ENCODE data around the gene TCF20.

The TCF20 gene

GRCh38 chr22:42256220-42256619 lies 14.2 kb downstream of the TCF20 start:
- no peak for DNase-seq

GRCh38 chr22:42249831-42250230 lies 20.6 kb downstream of the TCF20 start:
- DNase-seq = no peak

DNA sequence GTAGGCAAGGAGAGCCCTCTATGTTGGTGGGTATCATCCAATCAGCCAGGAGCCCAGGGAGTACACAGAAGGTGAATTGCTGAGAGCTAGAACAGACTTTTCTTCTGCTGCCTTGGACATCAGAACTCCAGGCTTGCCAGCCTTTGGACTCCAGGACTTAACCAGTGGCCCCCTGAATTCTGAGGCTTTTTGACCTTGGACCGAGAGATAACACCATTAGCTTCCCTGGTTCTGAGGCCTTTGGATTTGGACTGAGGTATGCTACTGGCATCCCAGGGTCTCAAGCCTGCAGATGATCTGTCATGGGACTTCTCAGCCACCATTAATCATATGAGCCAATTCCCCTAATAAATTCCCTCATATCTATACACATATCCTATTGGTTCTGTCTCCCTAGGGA lies 21.5 kb downstream of the TCF20 start:
- DNase-seq = no peak

DNA sequence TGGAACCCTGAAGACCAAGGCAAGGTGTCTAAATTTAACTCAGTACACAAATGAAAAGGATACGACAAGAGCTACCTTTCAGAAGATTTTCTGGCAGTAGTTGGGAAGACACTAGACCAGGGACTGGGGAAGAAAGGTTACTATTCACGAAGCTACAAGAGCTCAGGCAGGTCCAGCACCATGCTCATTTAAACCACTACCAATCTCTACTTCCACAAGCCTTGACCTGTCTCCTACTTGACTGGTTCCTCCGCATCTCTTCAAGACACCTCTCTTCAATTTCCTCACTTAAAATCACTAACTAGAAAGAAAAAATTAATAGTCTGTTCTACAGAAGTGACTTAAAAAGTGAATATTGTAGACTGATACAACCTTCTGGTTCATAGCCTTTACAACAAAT lies 22.9 kb downstream of the TCF20 start:
- DNase-seq = no peak

DNA sequence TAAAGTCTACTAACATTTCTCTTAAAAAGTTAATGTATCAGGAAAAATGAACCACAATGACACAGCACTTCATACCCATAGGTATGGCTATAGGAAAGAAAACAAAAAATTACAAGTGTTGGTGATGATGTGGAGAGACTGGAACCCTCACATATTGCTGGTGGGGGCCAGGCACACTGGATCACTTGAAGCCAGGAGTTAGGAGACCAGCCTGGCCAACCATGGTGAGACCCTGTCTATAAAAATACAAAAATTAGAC lies 26.7 kb downstream of the TCF20 start:
- no peak for DNase-seq

DNA sequence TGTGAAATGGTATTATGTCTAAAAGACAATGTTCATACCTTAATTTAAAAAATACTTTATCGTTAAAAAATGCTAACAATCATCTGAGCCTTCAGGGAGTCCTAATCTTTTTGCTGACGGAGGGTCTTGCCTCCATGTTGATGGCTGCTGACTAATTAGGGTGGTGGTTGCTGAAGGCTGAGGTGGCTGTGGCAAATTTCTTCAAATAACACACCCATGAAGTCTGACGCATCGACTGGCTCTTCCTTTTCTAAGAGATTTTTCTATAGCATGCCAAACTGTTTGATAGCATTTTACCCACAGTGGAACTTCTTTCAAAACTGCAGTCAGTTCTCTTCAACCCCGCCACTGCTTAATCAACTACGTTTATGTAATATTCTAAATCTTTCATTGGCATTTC lies 33.6 kb downstream of the TCF20 start:
- no peak for DNase-seq

DNA sequence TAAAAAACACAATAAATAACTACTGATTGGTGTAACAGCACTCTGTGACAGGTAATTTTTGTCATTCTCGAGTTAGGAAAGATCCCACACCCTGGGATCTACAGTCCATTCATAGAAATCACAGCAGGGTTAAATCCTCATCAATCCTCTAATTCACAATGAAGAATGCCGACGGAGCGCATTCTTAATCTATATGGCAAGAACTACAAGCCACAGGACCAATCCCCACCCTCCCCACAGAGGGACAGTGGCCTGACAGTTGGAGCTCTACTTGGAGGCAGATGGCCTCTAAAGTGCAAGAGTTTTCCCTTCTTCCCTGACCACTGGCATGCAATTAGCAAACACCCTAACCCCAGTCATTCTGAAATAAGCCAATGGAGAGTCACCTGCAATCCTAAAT lies 34.2 kb downstream of the TCF20 start:
- no peak for DNase-seq

GRCh38 chr22:42233879-42234278 lies 36.6 kb downstream of the TCF20 start:
- no peak for DNase-seq

- no peak for DNase-seq
These were observed 38.5 kb downstream of the TCF20 start for GRCh38 chr22:42231929-42232328.

- DNase-seq = no peak
These were observed 40.9 kb downstream of the TCF20 start for GRCh38 chr22:42229455-42230149.

GRCh38 chr22:42228483-42228882 lies 42.0 kb downstream of the TCF20 start:
- DNase-seq = no peak

- DNase-seq = no peak
These were observed 43.0 kb downstream of the TCF20 start for GRCh38 chr22:42227435-42227834.

GRCh38 chr22:42225841-42226240 lies 44.6 kb downstream of the TCF20 start:
- DNase-seq = no peak

DNA sequence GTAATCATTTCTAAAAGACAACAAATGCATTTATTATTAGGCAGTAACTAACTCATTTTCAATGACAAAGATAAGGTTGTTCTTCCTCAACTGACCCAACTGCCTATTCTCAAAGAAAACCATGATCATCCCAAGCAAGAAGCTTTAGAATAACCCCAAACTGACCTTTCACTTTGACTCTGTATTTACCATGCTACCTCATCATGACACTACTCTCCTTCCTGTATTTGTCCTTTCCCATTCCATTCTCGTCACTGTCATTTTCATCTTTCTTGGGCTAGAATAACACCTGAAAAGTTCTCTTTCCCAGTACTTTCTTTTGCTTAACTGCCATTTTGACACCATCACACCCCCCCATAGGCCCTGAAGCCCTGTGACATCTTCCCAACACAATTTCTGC lies 48.3 kb downstream of the TCF20 start:
- no peak for DNase-seq

Measured in NCI-H2171 (cell line).